ENCODE results near the gene SYNM. TPM values are rescaled to one million over a fixed set of nuclear protein-coding genes. Genes with fewer than 3 reads are reported as not detected.
A peak's percentile ranks its signal among the peaks of the same experiment; 100 is the strongest.
"Not testable (repeated sequence)": the region's sequence is repeated elsewhere in the genome, so short reads cannot be mapped to it uniquely, and the experiment has no call there.

The SYNM gene
- total and polyA plus RNA-seq, 2 donors (not counting 1 experiment from before 2014, with no cell fraction given): 0.04 to 0.27 TPM

- Mint-ChIP-seq H3K4me1 (peaks cover 18% of the 10 kb centered on the region), H3K27me3 (peaks cover 55% of the 10 kb centered on the region), H3K4me3 (peak overlapping the region; percentile 79), H3K27ac (peak overlapping the region; percentile 32), H3K9me3 (ENCODE audit: insufficient read depth) (no peaks in the 10 kb centered on the region)
- H2AFZ ChIP-seq (ENCODE audit: insufficient read depth, low read depth, low read length, poor library complexity, severe bottlenecking): peak overlapping the region; percentile 72
- CTCF ChIA-PET: interaction anchor here (0.7 to 1.6 kb wide), 8 partner anchors 10 to 284 kb away, joined by 3 to 7 read pairs (median 4); no protein-coding TSS in a partner anchor
- peak overlapping the region in 4 of 5 experiments; percentile 26 to 56 (median 49) for H3K4me3 ChIP-seq (ENCODE audit: control extremely low read depth in 1 of 5, extremely low read depth in 1 of 5, insufficient read depth in 1 of 5, low read depth in 2 of 5, low read length in 4 of 5)
- WGBS (ENCODE audit: insufficient coverage): 8% methylated on average over 82 of the region's 86 CpGs
- peak; percentile 79 for ATAC-seq (ENCODE audit: low read depth)
- peaks cover 0 to 41% (median 19%) of the 10 kb centered on the region in 4 experiments for H3K27me3 ChIP-seq (replicated peaks in 1 of 4; ENCODE audit: control extremely low read depth in 1 of 4, control insufficient read depth in 3 of 4, insufficient read depth in 4 of 4, low read length in 3 of 4)
- intact Hi-C loops (cut with micrococcal nuclease): loop anchor here (5.0 kb wide), 1 partner anchor 282 kb away; no protein-coding TSS in a partner anchor
- H3K9ac ChIP-seq (ENCODE audit: low read length): peak overlapping the region; percentile 68
- POLR2A ChIA-PET: no interaction called here
- H4K20me1 ChIP-seq (ENCODE audit: control insufficient read depth, insufficient read depth, low read length, poor library complexity, severe bottlenecking): no peaks in the 10 kb centered on the region
- no peaks in the 10 kb centered on the region for H3K79me2 ChIP-seq (ENCODE audit: control insufficient read depth, insufficient read depth, low read length)
- H3K4me1 ChIP-seq (ENCODE audit: control insufficient read depth in 2 of 2, insufficient read depth in 2 of 2, low read length in 2 of 2): peaks cover 12 to 20% of the 10 kb centered on the region in 2 donors
- peak; percentile 64 for DNase-seq
- no peak overlapping the region for H3K27ac ChIP-seq (ENCODE audit: low read length in 2 of 2)
- TF ChIP-seq EZH2 (IDR thresholded peaks at IDR 0.05; ENCODE audit: borderline replicate concordance, insufficient read depth, low read depth, low read length, poor library complexity, severe bottlenecking) (peak; percentile 79), CTCF (IDR thresholded peaks at IDR 0.05) (peak; percentile 72)
- H3K9me3 ChIP-seq (ENCODE audit: control extremely low read depth in 1 of 3, control insufficient read depth in 2 of 3, insufficient read depth in 1 of 3, low read length in 2 of 3): peaks cover 0 to 2% (median 0%) of the 10 kb centered on the region in 3 donors
- H3K4me2 ChIP-seq (replicated peaks; ENCODE audit: low read depth, low read length, poor library complexity, severe bottlenecking): peak overlapping the region; percentile 95
- no peaks in the 10 kb centered on the region for H3K36me3 ChIP-seq (replicated peaks in 1 of 2; ENCODE audit: control extremely low read depth in 1 of 2, control insufficient read depth in 1 of 2, extremely low read depth in 1 of 2, insufficient read depth in 2 of 2, low read length in 1 of 2)
These were observed 45.6 kb upstream of the SYNM start for GRCh38 chr15:99059010-99059981.

DNA sequence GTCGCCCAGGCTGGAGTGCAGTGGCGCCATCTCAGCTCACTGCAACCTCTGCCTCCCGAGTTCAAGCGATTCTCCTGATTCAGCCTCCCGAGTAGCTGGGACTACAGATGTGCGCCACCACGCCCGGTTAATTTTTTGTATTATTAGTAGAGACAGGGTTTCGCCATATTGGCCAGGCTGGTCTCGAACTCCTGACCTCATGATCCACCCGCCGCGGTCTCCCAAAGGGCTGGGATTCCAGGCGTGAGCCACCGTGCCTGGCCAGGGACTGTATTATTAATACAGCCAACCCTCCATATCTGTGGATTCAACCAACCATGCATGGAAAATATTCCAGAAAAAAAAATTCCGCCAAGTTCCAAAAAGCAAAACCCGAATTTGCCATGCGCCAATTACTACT is 44.7 kb upstream of the SYNM start:
- Mint-ChIP-seq H3K4me1 (peaks cover 18% of the 10 kb centered on the region), H3K27me3 (peaks cover 60% of the 10 kb centered on the region)
- DNase-seq; H3K4me3 ChIP-seq (ENCODE audit: control extremely low read depth in 1 of 5, extremely low read depth in 1 of 5, insufficient read depth in 1 of 5, low read depth in 2 of 5, low read length in 4 of 5); intact Hi-C loops (cut with micrococcal nuclease); H2AFZ ChIP-seq (ENCODE audit: insufficient read depth, low read depth, low read length, poor library complexity, severe bottlenecking); H3K79me2 ChIP-seq (ENCODE audit: control insufficient read depth, insufficient read depth, low read length); H3K27ac ChIP-seq (ENCODE audit: low read length in 2 of 2); H3K27ac Mint-ChIP-seq; H4K20me1 ChIP-seq (ENCODE audit: control insufficient read depth, insufficient read depth, low read length, poor library complexity, severe bottlenecking); H3K9me3 Mint-ChIP-seq (ENCODE audit: insufficient read depth); H3K9me3 ChIP-seq (ENCODE audit: control extremely low read depth in 1 of 3, control insufficient read depth in 2 of 3, insufficient read depth in 1 of 3, low read length in 2 of 3); H3K36me3 ChIP-seq (replicated peaks in 1 of 2; ENCODE audit: control extremely low read depth in 1 of 2, control insufficient read depth in 1 of 2, extremely low read depth in 1 of 2, insufficient read depth in 2 of 2, low read length in 1 of 2); H3K4me2 ChIP-seq (replicated peaks; ENCODE audit: low read depth, low read length, poor library complexity, severe bottlenecking); POLR2A ChIA-PET; ATAC-seq (ENCODE audit: low read depth); H3K4me3 Mint-ChIP-seq; H3K9ac ChIP-seq (ENCODE audit: low read length): not testable (repeated sequence)
- CTCF ChIA-PET: interaction anchor here (1.3 to 1.6 kb wide), 3 partner anchors 9 to 17 kb away, joined by 4 to 7 read pairs (median 6); no protein-coding TSS in a partner anchor
- Histone ChIP-seq H3K27me3 (replicated peaks in 1 of 4; ENCODE audit: control extremely low read depth in 1 of 4, control insufficient read depth in 3 of 4, insufficient read depth in 4 of 4, low read length in 3 of 4) (peaks cover 0 to 45% (median 19%) of the 10 kb centered on the region in 4 experiments), H3K4me1 (ENCODE audit: control insufficient read depth in 2 of 2, insufficient read depth in 2 of 2, low read length in 2 of 2) (peaks cover 12 to 20% of the 10 kb centered on the region in 2 donors)
- 95% methylated on average over 10 of the region's 18 CpGs for WGBS (ENCODE audit: insufficient coverage)
